GM12875 (cell line): Measurements from ENCODE around the gene TRIM3.

ENCODE experiments used
- H3K4me3 ChIP-seq: one replicate; pipeline ENCODE4 v1.5.1; 2011; ENCODE audit warnings: low read depth, low read length, control low read depth
- TF ChIP-seq, protein P1 (sequence below): IDR thresholded peaks from 2 replicates; pipeline ENCODE4 v1.5.1; 2011; ENCODE audit warnings: low read depth, mild to moderate bottlenecking, control low read depth, inconsistent platforms, low read length, moderate library complexity, borderline replicate concordance; ENCODE audit not compliant: insufficient read depth

The TRIM3 gene

DNA sequence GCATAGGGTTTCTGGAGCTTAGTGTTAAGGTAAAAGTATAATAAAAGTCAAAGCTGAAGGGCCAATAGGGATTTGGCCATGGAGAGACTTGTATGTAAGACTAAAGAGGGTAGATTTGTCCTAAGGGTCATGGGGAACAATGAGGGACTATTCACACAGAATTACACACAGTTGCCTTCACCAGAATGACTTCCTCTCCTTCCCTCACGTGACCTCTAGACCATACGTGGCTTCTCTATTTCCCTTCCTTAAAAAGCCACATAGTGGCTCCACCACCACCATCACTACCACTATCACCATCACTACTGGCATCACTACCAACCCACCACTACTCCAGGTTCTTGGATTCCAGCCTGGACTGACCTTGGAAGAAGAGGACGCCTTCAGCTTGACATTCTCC, 35.7 kb downstream of the TRIM3 start:
- H3K4me3 ChIP-seq, result no peak overlapping the region
- TF ChIP-seq, protein P1, sequence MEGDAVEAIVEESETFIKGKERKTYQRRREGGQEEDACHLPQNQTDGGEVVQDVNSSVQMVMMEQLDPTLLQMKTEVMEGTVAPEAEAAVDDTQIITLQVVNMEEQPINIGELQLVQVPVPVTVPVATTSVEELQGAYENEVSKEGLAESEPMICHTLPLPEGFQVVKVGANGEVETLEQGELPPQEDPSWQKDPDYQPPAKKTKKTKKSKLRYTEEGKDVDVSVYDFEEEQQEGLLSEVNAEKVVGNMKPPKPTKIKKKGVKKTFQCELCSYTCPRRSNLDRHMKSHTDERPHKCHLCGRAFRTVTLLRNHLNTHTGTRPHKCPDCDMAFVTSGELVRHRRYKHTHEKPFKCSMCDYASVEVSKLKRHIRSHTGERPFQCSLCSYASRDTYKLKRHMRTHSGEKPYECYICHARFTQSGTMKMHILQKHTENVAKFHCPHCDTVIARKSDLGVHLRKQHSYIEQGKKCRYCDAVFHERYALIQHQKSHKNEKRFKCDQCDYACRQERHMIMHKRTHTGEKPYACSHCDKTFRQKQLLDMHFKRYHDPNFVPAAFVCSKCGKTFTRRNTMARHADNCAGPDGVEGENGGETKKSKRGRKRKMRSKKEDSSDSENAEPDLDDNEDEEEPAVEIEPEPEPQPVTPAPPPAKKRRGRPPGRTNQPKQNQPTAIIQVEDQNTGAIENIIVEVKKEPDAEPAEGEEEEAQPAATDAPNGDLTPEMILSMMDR, result no peak

DNA sequence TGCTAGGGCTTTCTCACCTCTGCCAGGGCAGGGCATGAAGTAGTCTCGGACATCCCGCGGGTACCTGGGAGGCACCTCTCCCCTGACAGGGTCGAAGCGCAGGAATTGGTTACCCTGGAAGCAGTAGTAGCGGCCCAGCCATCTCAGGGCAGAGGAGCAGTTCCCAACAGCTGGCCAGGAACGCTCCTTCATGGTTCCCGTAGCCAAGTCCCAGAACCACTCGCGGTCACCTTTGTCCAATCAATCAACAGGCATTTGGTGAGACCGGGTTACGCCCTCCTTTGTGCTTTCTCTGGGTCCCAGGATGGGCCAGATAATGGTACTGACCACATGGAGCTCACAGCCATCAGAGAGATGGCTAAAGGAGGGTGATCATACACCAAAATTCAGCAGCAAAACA, 36.3 kb downstream of the TRIM3 start:
- TF ChIP-seq, protein P1, result no peak
- no peak overlapping the region for H3K4me3 ChIP-seq

DNA sequence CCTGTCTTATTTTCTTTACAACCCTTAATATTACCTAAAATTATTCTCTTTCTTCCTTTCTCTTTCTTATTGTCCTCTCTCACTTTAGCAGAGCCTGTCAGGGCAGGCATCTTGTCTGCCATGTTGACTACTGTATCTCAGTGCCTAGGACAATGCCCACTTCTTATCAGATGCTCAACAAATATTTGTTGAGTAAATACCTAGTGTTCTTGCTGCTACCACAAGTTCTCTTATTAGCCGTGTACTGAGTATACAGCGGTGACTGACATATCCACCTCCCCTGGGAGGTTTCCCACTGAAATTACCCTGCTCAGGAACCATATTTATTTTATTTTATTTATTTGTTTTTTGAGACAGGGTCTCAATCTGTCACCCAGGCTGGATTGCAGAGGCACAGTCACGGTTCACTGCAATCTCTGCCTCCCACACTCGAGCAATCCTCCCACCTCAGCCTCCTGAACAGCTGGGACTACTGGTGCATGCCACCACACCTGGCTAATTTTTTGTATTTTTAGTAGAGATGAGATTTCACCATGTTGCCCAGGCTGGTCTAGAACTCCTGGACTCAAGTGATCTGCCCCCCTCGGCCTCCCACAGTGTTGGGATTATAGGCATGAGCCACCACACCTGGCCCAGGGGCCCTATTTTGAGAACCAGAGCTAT, 39.6 kb downstream of the TRIM3 start:
- TF ChIP-seq, protein P1, result no peak
- no peak overlapping the region for H3K4me3 ChIP-seq

DNA sequence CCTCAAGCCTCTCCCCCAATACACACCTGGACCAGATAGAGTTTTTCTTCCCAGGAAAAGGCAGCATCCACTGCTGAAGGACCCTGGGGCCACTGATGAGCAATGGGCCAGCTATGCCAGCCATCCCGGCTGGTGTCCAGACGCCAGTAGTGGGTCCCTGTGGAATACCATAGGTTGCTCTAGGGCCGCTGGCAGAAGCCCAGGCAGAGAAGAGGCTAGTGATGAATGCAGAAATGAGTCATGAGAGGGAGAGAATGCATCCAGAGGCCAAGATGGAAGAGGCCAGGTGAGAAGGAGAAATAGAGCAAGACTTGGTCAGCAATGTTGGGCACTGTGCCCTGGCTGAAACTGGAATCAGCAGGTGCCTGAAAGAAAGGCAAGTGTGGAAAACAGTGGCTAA, 41.9 kb downstream of the TRIM3 start:
- TF ChIP-seq, protein P1, result no peak
- H3K4me3 ChIP-seq, result no peak overlapping the region

DNA sequence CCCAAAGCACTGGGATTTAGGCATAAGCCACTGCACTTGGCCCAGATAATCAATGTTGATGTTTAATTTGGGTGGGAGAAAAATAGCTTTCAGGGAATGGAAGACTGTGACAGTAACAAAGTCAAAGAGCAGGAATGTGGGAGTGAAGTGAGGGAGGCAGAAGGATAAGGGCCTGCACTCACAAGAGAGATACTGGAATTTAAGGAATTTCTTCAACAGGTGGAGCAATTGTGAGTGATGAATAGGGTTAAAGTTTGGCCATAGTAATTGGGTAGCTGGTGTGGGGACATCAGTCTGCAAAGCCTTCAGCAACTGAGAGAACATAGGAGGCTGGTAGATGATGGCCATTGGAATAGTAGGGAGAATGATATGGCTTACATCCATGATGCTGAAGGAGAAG, 46.2 kb downstream of the TRIM3 start:
- H3K4me3 ChIP-seq, result no peak overlapping the region
- TF ChIP-seq, protein P1, result no peak

DNA sequence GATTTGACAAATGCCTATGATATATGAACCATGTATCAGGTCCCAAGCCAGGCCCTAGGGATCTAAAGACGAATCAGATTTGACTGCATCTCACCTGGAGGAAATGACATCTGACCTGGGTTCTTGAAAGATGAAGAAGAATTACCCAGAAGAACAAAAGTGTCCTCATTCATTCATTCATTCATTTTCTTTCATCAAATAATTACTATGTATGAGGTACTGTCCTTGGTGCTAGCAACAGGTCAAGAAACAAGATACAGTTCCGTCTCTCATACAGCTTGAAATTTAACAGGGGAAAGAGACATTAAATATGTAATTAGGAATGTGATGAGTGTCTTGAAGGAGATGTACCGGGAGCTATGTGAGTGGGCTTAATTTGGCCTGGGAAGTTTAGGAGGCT, 53.1 kb downstream of the TRIM3 start:
- no peak overlapping the region for H3K4me3 ChIP-seq
- TF ChIP-seq, protein P1, result no peak

DNA sequence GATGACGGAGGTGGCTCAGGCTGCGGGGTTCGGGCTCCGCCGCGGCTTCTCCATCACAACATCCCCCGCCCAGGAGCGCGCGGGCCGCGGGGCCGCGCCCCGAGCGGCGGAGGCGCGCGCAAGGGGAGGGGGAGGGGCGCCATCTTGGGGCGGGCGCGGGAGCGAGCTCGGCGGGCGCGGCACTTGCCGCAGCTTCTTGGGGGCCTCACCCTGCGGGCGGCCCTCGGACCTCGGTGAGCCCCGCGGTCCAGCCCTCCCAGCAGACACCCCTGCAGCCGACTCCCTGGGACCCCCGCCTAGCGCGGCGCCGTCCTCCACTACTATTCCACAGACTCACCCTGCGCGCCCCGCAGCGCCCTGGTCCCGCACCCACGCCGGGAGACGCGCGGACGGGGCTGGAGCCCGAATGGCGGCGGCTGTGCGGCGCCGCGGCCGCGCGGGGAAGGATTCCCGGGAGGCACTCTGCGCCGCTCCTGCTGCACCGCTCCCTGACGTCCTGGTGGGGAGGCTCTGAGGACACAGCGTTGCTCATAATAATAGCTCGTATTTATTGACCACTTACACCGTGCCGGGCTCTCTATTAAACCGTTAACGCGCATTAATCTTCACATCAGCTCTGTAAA, 54.6 kb downstream of the TRIM3 start, which contains the start of gene APBB1:
TSS of gene APBB1 (minus strand) at position 86 of the 623 bp plus-strand sequence. CDS start 7,747 bp downstream, outside the sequence.
- TF ChIP-seq, protein P1, result 0 out of 2 replicates have a peak, but pooled peaks have one; percentile 12
- H3K4me3 ChIP-seq, result peak within 1 kb of the TSS; percentile 65
